ENCODE measurements around the gene PCGF2.
A peak's percentile ranks its signal among the peaks of the same experiment; 100 is the strongest.

Gene PCGF2

DNA sequence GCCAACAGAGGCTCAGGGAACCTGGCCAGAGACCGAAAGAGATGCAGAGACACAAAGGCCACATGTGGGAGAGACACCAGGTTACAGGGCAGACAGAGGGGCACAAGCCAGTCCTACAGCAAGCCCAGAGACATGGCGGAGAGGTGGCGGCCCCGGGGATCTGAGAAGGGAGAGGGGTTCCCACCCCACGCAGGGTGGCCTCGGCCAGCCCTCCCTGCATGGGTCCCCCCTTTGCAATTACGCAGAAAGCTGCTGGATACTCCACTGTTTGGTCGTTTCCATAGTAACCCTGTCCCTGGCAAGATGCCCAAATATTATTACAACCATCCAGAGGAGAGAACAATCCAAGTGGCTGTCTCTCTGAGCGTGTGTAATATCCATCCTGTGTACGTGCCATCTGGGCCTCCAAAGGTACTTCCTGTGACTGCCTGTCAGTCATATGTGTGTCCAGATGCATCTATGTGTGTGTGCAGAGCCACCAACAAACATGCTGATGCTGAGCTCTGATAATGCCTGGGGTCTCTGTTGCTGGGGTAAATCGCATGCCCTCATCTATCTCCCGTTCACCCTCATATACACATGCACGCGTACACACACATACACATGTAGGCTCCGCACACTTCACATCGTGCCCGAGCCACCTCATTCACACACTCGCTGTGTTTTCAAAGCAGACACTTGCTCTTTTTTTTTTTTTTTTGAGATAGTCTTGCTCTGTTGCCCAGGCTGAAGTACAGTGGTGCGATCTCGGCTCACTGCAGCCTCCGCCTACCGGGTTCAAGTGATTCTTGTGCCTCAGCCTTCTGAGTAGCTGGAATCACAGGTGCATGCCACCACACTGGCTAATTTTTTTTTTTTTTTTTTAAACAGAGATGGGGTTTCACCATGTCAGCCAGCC is 5.5 kb downstream of the PCGF2 start:
- H3K4me3 ChIP-seq (ENCODE audit: low read depth in 1 of 2, low read length in 2 of 2): peak overlapping the region; percentile 21 to 24

DNA sequence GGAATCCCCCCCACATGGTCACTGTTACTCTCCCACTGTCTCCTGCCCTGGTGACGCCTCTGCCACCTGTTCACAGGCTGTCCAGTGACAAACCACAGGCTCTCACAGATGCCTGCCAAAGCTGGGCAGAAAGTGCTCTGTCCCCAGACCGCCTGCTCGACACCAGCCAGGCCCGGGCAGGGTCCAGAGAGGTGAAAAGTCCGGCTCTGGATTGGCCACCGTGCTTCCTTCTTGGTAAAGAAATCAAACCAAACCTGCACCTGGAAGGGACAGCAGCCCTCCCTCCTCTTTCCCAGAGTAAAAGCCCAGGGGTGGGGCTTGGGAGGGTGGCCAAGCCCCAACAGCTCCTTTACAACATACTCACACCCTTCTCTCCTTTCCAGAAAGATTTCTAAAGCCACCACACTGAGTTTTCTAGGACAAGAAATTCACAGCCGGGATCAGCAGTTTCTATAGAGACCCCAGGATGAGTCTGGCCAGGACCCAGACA is 6.2 kb downstream of the PCGF2 start:
- Histone ChIP-seq H3K4me3 (ENCODE audit: low read depth in 1 of 2, low read length in 2 of 2) (peak overlapping the region; percentile 21 to 24), H3K9me3 (ENCODE audit: control insufficient read depth in 1 of 2, low read length in 2 of 2) (no peaks in the 10 kb centered on the region), H3K36me3 (ENCODE audit: control insufficient read depth in 1 of 2, insufficient read depth in 2 of 2, low read length in 2 of 2) (peaks cover 5 to 27% of the 10 kb centered on the region in 2 donors), H3K27ac (ENCODE audit: low read length) (peak overlapping the region; percentile 83), H3K27me3 (ENCODE audit: low read depth, low read length) (no peaks in the 10 kb centered on the region), H3K4me1 (ENCODE audit: control insufficient read depth in 1 of 2, insufficient read depth in 2 of 2, low read length in 2 of 2) (peaks cover 18 to 52% of the 10 kb centered on the region in 2 donors)

More for the DNA sequence above, 5.5 kb downstream of the PCGF2 start:
- peaks cover 18 to 57% of the 10 kb centered on the region in 2 donors for H3K4me1 ChIP-seq (ENCODE audit: control insufficient read depth in 1 of 2, insufficient read depth in 2 of 2, low read length in 2 of 2)
- H3K27me3 ChIP-seq (ENCODE audit: low read depth, low read length): no peaks in the 10 kb centered on the region
- peak overlapping the region; percentile 83 for H3K27ac ChIP-seq (ENCODE audit: low read length)
- H3K9me3 ChIP-seq (ENCODE audit: control insufficient read depth in 1 of 2, low read length in 2 of 2): no peaks in the 10 kb centered on the region
- peaks cover 5 to 21% of the 10 kb centered on the region in 2 donors for H3K36me3 ChIP-seq (ENCODE audit: control insufficient read depth in 1 of 2, insufficient read depth in 2 of 2, low read length in 2 of 2)

DNA sequence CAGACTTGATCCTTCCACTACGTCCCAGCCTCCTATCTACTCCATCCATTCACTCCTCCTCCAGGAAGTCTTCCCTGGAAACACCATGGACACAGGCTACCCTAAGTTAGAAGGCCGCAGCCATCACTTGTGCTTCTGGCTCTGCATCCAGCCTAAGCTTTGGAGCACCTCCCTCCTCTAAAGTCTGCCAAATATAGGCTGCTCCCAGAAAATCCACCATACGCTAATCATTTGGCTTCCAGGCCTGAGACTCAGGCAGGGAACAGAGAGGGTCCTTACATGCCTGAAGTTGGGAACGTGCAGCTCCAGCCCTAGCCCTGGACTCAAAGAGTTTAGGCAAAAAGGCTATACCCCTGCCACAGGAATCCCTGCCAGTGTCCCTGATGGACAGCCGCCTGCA is 6.7 kb downstream of the PCGF2 start:
- Histone ChIP-seq H3K9me3 (ENCODE audit: control insufficient read depth in 1 of 2, low read length in 2 of 2) (no peaks in the 10 kb centered on the region), H3K27me3 (ENCODE audit: low read depth, low read length) (no peaks in the 10 kb centered on the region), H3K4me3 (ENCODE audit: low read depth in 1 of 2, low read length in 2 of 2) (peak overlapping the region in 1 of 2 donors; percentile 24), H3K27ac (ENCODE audit: low read length) (peak overlapping the region; percentile 17), H3K4me1 (ENCODE audit: control insufficient read depth in 1 of 2, insufficient read depth in 2 of 2, low read length in 2 of 2) (peaks cover 18 to 47% of the 10 kb centered on the region in 2 donors), H3K36me3 (ENCODE audit: control insufficient read depth in 1 of 2, insufficient read depth in 2 of 2, low read length in 2 of 2) (peaks cover 5 to 27% of the 10 kb centered on the region in 2 donors)

DNA sequence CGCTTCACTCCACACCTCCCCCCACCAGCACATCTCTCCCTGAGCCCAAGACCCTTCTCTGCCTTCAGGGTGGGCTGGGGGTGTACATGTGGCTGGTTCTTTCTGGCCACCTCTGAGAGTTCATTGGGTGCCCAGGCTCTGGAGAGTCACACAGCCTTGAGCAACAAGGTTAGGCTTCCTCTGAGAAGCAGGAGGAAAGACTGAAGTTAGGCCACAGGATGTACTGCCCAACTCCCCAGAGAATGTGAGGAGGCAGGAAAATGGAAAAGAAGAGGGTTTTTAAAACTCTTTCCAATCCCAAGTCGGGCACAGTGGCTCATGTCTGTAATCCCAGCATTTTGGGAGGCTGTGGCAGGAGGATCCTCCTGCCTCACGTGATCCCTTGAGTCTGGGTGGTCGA is 7.3 kb downstream of the PCGF2 start:
- no peaks in the 10 kb centered on the region for H3K9me3 ChIP-seq (ENCODE audit: control insufficient read depth in 1 of 2, low read length in 2 of 2)
- peaks cover 5 to 29% of the 10 kb centered on the region in 2 donors for H3K36me3 ChIP-seq (ENCODE audit: control insufficient read depth in 1 of 2, insufficient read depth in 2 of 2, low read length in 2 of 2)
- H3K4me1 ChIP-seq (ENCODE audit: control insufficient read depth in 1 of 2, insufficient read depth in 2 of 2, low read length in 2 of 2): peaks cover 12 to 45% of the 10 kb centered on the region in 2 donors
- H3K27me3 ChIP-seq (ENCODE audit: low read depth, low read length): no peaks in the 10 kb centered on the region
- no peak overlapping the region for H3K27ac ChIP-seq (ENCODE audit: low read length)
- H3K4me3 ChIP-seq (ENCODE audit: low read depth in 1 of 2, low read length in 2 of 2): no peak overlapping the region

DNA sequence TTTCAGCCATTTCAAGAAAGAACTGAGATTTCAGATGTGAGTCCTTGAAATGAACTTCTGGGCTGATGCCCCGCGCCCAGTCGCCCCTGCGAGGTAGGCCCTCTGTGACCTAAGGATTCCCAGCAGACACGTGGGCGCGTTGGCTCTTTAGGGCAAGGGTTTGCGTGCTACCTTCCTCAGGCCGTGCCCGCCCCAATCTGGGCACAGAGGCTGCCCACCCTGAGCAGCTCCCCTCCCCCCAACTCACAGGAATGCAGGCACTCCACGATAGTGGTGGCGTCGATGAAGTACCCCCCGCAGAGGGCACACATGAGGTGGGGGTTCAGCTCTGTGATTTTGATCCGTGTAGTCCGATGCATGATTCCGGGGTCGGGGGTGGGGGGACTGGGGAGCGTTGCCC is 8.1 kb downstream of the PCGF2 start:
- Histone ChIP-seq H3K4me3 (ENCODE audit: low read depth in 1 of 2, low read length in 2 of 2) (no peak overlapping the region), H3K27ac (ENCODE audit: low read length) (no peak overlapping the region), H3K9me3 (ENCODE audit: control insufficient read depth in 1 of 2, low read length in 2 of 2) (no peaks in the 10 kb centered on the region), H3K27me3 (ENCODE audit: low read depth, low read length) (no peaks in the 10 kb centered on the region), H3K4me1 (ENCODE audit: control insufficient read depth in 1 of 2, insufficient read depth in 2 of 2, low read length in 2 of 2) (peaks cover 12 to 46% of the 10 kb centered on the region in 2 donors), H3K36me3 (ENCODE audit: control insufficient read depth in 1 of 2, insufficient read depth in 2 of 2, low read length in 2 of 2) (peaks cover 5 to 33% of the 10 kb centered on the region in 2 donors)

DNA sequence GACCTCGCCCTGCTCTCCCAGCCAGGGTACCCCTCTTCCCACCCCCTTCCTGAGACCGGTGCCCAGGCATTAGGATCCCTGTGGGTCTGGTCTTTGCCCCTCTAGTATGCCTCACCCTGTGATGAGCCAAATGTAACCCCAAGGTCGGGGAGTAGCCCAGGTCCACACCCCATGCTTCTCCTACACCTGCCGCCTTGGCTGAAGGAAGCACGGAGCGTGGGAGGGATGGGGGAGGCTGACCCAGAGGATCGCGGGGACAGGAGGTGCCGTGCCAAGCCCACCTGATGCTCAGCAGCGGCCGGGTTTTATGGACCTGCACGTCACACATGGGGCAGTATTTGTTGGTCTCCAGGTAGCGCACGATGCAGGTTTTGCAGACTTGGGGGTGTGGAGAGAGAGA is 8.8 kb downstream of the PCGF2 start:
- Histone ChIP-seq H3K4me1 (ENCODE audit: control insufficient read depth in 1 of 2, insufficient read depth in 2 of 2, low read length in 2 of 2) (peaks cover 12 to 50% of the 10 kb centered on the region in 2 donors), H3K4me3 (ENCODE audit: low read depth in 1 of 2, low read length in 2 of 2) (no peak overlapping the region), H3K27me3 (ENCODE audit: low read depth, low read length) (no peaks in the 10 kb centered on the region), H3K27ac (ENCODE audit: low read length) (no peak overlapping the region), H3K36me3 (ENCODE audit: control insufficient read depth in 1 of 2, insufficient read depth in 2 of 2, low read length in 2 of 2) (peaks cover 5 to 33% of the 10 kb centered on the region in 2 donors), H3K9me3 (ENCODE audit: control insufficient read depth in 1 of 2, low read length in 2 of 2) (no peaks in the 10 kb centered on the region)

DNA sequence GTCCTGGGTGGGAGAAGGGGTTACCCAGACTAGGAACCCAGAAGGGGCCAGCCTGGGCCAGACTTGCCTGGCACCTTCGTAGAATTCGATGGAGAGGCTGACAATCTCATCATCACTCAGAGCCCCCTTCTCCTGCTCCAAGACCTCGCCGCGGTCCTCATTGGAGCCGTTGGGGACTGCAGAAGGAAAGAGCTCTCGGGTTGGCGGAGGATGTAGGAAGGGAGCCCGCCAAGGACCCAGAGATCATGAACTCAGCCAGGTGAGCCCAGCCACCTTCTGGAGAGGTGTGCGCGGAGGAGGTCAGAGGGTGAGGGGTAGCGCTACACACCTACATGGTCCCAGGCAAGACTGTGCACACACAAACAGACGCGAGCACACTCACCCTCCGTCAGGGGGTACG is 9.4 kb downstream of the PCGF2 start:
- no peak overlapping the region for H3K27ac ChIP-seq (ENCODE audit: low read length)

DNA sequence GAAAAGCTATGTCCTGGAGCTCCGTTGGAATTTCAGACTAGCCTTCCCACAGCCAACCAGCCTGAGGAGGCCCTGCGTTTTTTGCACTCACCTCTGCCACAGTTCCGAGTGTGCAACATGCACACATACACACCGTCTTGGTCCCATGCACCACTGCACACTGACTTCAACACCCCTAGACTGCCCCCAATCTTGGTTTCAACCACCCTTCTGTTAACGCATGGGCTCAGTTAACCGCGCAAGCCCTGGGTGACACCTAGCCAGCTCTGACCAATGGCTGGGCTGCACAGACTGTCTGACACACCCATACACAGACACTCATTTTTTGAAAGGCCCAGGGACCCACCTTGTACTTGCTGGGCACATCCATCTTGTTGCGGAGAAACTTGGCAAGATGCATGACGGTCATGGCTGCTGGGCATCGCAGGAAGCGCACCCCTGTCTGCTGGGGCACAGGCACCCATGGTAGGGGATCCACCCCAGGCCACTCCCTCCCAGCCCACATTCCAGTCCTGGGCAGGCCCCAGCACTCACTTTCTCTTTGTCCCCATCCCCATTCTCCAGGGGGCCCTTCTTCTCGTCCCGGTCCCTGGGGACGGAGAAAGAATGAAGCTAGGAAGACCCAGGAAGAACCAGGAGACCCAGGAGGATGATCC is 10.0 kb downstream of the PCGF2 start:
- Histone ChIP-seq H3K9me3 (ENCODE audit: control insufficient read depth in 1 of 2, low read length in 2 of 2) (no peaks in the 10 kb centered on the region), H3K4me1 (ENCODE audit: control insufficient read depth in 1 of 2, insufficient read depth in 2 of 2, low read length in 2 of 2) (peaks cover 12 to 44% of the 10 kb centered on the region in 2 donors), H3K36me3 (ENCODE audit: control insufficient read depth in 1 of 2, insufficient read depth in 2 of 2, low read length in 2 of 2) (peaks cover 14 to 34% of the 10 kb centered on the region in 2 donors), H3K4me3 (ENCODE audit: low read depth in 1 of 2, low read length in 2 of 2) (no peak overlapping the region), H3K27ac (ENCODE audit: low read length) (no peak overlapping the region), H3K27me3 (ENCODE audit: low read depth, low read length) (no peaks in the 10 kb centered on the region)

More for the DNA sequence above, 9.4 kb downstream of the PCGF2 start:
- peaks cover 9 to 33% of the 10 kb centered on the region in 2 donors for H3K36me3 ChIP-seq (ENCODE audit: control insufficient read depth in 1 of 2, insufficient read depth in 2 of 2, low read length in 2 of 2)
- H3K27me3 ChIP-seq (ENCODE audit: low read depth, low read length): no peaks in the 10 kb centered on the region
- H3K4me1 ChIP-seq (ENCODE audit: control insufficient read depth in 1 of 2, insufficient read depth in 2 of 2, low read length in 2 of 2): peaks cover 12 to 49% of the 10 kb centered on the region in 2 donors
- no peak overlapping the region for H3K4me3 ChIP-seq (ENCODE audit: low read depth in 1 of 2, low read length in 2 of 2)
- no peaks in the 10 kb centered on the region for H3K9me3 ChIP-seq (ENCODE audit: control insufficient read depth in 1 of 2, low read length in 2 of 2)

DNA sequence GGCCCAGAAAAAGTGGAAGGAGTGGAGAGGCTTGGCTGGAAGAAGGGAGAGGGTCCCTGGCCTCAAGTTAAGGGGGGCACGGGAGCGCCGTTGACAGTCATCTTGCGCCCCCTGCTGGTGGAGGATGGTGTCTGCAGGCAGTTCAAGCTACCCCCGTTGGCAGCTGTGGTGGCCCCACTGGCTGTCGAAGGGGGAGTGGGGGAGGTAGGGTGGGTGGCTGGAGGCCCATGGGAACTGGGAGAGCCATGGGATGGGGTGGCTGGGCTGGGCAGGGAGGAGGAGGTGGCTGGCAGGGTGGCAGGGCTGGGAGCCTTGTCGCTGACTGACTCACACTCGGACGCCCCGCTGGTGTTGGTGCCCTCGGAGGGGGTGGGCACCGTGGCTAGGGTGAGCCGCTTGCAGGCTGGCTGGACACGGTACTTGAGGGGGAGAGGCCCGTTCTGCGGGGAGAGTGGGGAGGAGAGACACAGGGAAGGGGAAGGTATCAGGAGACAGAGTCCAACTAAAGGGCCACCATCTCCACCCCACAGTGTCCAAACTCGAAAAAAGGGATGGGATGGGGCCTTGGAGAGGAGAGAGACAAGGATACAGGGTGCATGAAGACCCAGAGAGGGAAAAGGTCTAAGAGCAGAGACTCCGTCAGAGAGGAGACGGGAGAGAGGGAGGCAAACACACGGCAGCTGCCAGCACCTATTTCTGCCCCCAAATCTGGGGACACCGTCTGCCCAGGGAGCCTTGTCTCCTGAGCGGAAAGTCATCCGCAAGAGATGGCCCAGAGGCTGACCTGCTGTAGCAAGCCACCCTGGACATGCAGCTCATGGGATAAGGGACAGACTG is 12.8 kb downstream of the PCGF2 start:
- H3K36me3 ChIP-seq (ENCODE audit: control insufficient read depth in 1 of 2, insufficient read depth in 2 of 2, low read length in 2 of 2): peaks cover 14 to 41% of the 10 kb centered on the region in 2 donors
- H3K9me3 ChIP-seq (ENCODE audit: control insufficient read depth in 1 of 2, low read length in 2 of 2): no peaks in the 10 kb centered on the region
- no peak overlapping the region for H3K27ac ChIP-seq (ENCODE audit: low read length)
- no peak overlapping the region for H3K4me3 ChIP-seq (ENCODE audit: low read depth in 1 of 2, low read length in 2 of 2)
- peaks cover 7 to 40% of the 10 kb centered on the region in 2 donors for H3K4me1 ChIP-seq (ENCODE audit: control insufficient read depth in 1 of 2, insufficient read depth in 2 of 2, low read length in 2 of 2)
- H3K27me3 ChIP-seq (ENCODE audit: low read depth, low read length): no peaks in the 10 kb centered on the region

DNA sequence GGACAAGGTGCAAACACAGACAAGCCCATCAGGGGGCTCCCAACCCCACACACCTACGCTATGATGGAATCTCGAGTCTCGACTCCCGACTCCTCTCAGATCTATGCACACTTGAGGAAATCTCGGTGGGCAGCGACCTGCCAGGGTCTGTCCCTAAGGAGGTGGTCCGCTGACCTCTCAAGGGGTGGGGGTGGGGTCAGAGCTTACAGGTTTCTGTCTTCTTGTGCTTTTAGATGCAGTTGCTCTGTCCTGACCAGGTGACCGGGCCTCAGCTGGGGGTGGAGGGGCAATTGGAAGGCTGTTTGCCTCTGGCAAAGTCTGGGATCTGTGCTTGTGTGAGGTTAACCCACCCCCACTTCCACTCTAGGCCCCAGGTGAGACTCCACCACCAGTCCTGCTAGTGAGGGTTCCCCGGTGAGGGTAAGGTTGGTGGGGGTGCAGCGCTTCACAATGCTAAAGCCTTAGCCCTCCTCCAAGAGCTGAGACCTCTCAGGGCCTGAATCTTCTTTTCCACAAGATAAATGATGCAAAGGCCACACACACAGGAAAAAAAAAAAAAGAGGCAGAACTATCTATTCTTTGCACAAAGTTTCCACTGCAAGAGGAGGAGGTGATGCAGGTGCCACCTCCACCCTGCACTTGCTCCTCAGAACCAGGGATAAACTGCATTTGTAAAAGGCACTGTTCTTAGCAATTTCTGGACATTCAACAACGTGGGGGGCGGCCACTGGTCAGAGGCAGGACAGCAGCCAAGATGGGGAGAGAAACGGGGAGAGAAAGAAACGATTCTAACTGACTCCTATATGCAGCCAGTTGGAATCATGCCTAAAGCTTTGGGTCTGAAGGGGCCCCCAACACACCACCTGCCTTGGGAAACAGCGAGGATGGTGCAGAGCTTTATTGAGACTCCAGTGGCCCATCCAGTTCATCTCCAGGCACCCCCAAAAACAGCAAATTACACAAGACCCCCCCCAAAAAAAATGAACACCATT is 13.9 kb downstream of the PCGF2 start:
- H3K4me1 ChIP-seq (ENCODE audit: control insufficient read depth in 1 of 2, insufficient read depth in 2 of 2, low read length in 2 of 2): peaks cover 10 to 40% of the 10 kb centered on the region in 2 donors
- H3K36me3 ChIP-seq (ENCODE audit: control insufficient read depth in 1 of 2, insufficient read depth in 2 of 2, low read length in 2 of 2): peaks cover 10 to 36% of the 10 kb centered on the region in 2 donors
- no peaks in the 10 kb centered on the region for H3K27me3 ChIP-seq (ENCODE audit: low read depth, low read length)
- no peak overlapping the region for H3K4me3 ChIP-seq (ENCODE audit: low read depth in 1 of 2, low read length in 2 of 2)
- H3K9me3 ChIP-seq (ENCODE audit: control insufficient read depth in 1 of 2, low read length in 2 of 2): no peaks in the 10 kb centered on the region
- H3K27ac ChIP-seq (ENCODE audit: low read length): no peak overlapping the region
